DND-41 (cell line): ENCODE results near the gene GGN.

Experiments used
- ATAC-seq: fragments of 200-7000 bp; cut with Tn5 transposase; 3 replicates; pipeline ENCODE4 v1.9.1; 2021; ENCODE audit warnings: low read depth; ENCODE audit not compliant: insufficient read depth
- DNase-seq: peaks from one replicate; pipeline ENCODE4 v3.0.0-alpha.2; 2020
- H2AFZ ChIP-seq: 2 replicates; pipeline ENCODE4 v1.6.0; 2012; ENCODE audit warnings: low read depth, low read length
- H3K27ac ChIP-seq: 2 replicates; pipeline ENCODE4 v1.5.1; 2012; ENCODE audit warnings: low read length, inconsistent platforms
- H3K27me3 ChIP-seq: fragments of 200-600 bp; sonication (generic); 2 replicates; pipeline ENCODE4 v1.6.0; 2012; ENCODE audit warnings: low read length, mild to moderate bottlenecking, inconsistent platforms; ENCODE audit not compliant: insufficient read depth, poor library complexity
- H3K36me3 ChIP-seq: 2 replicates; pipeline ENCODE4 v1.5.1; 2012; ENCODE audit warnings: low read length, inconsistent platforms; ENCODE audit not compliant: insufficient read depth
- H3K4me1 ChIP-seq: 2 replicates; pipeline ENCODE4 v1.5.1; 2012; ENCODE audit warnings: mild to moderate bottlenecking, low read length; ENCODE audit not compliant: insufficient read depth
- H3K4me2 ChIP-seq: 2 replicates; pipeline ENCODE4 v1.6.0; 2012; ENCODE audit warnings: mild to moderate bottlenecking, moderate library complexity, low read length, inconsistent platforms; ENCODE audit not compliant: insufficient read depth
- H3K4me3 ChIP-seq, 2 experiments: fragments of 200-600 bp in 1 of 2; shearing (Covaris generic) in 1 of 2; 2 replicates each; pipeline ENCODE4 v1.5.1; 2012 to 2016; ENCODE audit warnings: inconsistent platforms in 2 of 2, low read length in 2 of 2, mild to moderate bottlenecking in 2 of 2, low read depth in 1 of 2, moderate library complexity in 1 of 2
- H3K79me2 ChIP-seq: 2 replicates; pipeline ENCODE4 v1.6.0; 2012; ENCODE audit warnings: low read length, inconsistent platforms; ENCODE audit not compliant: insufficient read depth
- H3K9ac ChIP-seq: 2 replicates; pipeline ENCODE4 v1.6.0; 2012; ENCODE audit warnings: low read depth, mild to moderate bottlenecking, inconsistent platforms, low read length, moderate library complexity
- H3K9me3 ChIP-seq: 2 replicates; pipeline ENCODE4 v1.5.1; 2012; ENCODE audit warnings: low read length, moderate library complexity, mild to moderate bottlenecking, inconsistent platforms; ENCODE audit not compliant: insufficient read depth, severe bottlenecking
- H4K20me1 ChIP-seq: 2 replicates; pipeline ENCODE4 v1.6.0; 2012; ENCODE audit warnings: low read length; ENCODE audit not compliant: insufficient read depth
- CTCF ChIP-seq: IDR thresholded peaks from 2 replicates; pipeline ENCODE4 v1.5.1; 2012; ENCODE audit warnings: borderline replicate concordance, low read length, moderate library complexity, mild to moderate bottlenecking; ENCODE audit not compliant: poor library complexity, severe bottlenecking; ENCODE audit errors: extremely low read depth
- EZH2 ChIP-seq: IDR thresholded peaks from 3 replicates; pipeline ENCODE4 v1.6.1; 2012; ENCODE audit warnings: borderline replicate concordance, low read depth, mild to moderate bottlenecking, moderate library complexity, low read length, inconsistent platforms; ENCODE audit not compliant: severe bottlenecking

GGN gene

GRCh38 chr19:38389957-38390924 is 2.4 kb upstream of the GGN start:
- DNase-seq: no peak
- no peak for ATAC-seq
- Histone ChIP-seq H3K9ac (no peak overlapping the region), H3K4me3 (no peak overlapping the region), H3K9me3 (no peaks in the 10 kb centered on the region), H3K27ac (no peak overlapping the region), H3K79me2 (no peaks in the 10 kb centered on the region), H3K27me3 (no peaks in the 10 kb centered on the region), H3K36me3 (peaks cover 1% of the 10 kb centered on the region; the same call in 1 of the 2 replicates), H4K20me1 (peaks cover 19% of the 10 kb centered on the region), H2AFZ (no peak overlapping the region), H3K4me2 (no peak overlapping the region), H3K4me1 (peaks cover 41% of the 10 kb centered on the region)
- no peak for TF ChIP-seq CTCF
- no peak for TF ChIP-seq EZH2

- peaks cover 50% of the 10 kb centered on the region for H3K4me1 ChIP-seq
- ATAC-seq (no peak), DNase-seq (no peak)
- H3K27me3 ChIP-seq: no peaks in the 10 kb centered on the region
- H3K79me2 ChIP-seq: no peaks in the 10 kb centered on the region
- H3K27ac ChIP-seq: peak overlapping the region; percentile 47; the same call in 1 of the 2 replicates
- TF ChIP-seq EZH2: no peak
- no peak for TF ChIP-seq CTCF
- peak overlapping the region; percentile 95; the same call in 1 of the 2 replicates for H2AFZ ChIP-seq
- H3K4me3 ChIP-seq: peak overlapping the region in 1 of 2 experiments; percentile 88; a peak in 2 of 4 replicates
- H3K9ac ChIP-seq: peak overlapping the region; percentile 58
- no peaks in the 10 kb centered on the region for H3K9me3 ChIP-seq
- H4K20me1 ChIP-seq: peaks cover 28% of the 10 kb centered on the region
- H3K4me2 ChIP-seq: peak overlapping the region; percentile 100
- H3K36me3 ChIP-seq: peaks cover 10% of the 10 kb centered on the region; the same call in 1 of the 2 replicates
These were observed 1.5 kb upstream of the GGN start for GRCh38 chr19:38389101-38389925.

GRCh38 chr19:38388349-38389100 is 691 bp upstream of the GGN start, which contains the start of gene SPRED3:
Gene SPRED3, plus strand, starts transcription at chr19:38388697. Its CDS starts 1,606 bp downstream, at chr19:38390303.
- H4K20me1 ChIP-seq: peaks cover 31% of the 10 kb centered on the region
- H2AFZ ChIP-seq: peak within 1 kb of the TSS; percentile 95
- H3K79me2 ChIP-seq: no peaks in the 10 kb centered on the region
- peaks cover 56% of the 10 kb centered on the region for H3K4me1 ChIP-seq
- H3K4me3 ChIP-seq: peak within 1 kb of the TSS; percentile 39 to 88; a peak in 3 of 4 replicates
- H3K9ac ChIP-seq: peak within 1 kb of the TSS; percentile 58
- H3K4me2 ChIP-seq: peak within 1 kb of the TSS; percentile 100
- TF ChIP-seq EZH2 (no peak), CTCF (no peak)
- H3K27ac ChIP-seq: peak within 1 kb of the TSS; percentile 59; the same call in 1 of the 2 replicates
- DNase-seq (no peak), ATAC-seq (peak; percentile 50)
- no peaks in the 10 kb centered on the region for H3K9me3 ChIP-seq
- peaks cover 18% of the 10 kb centered on the region for H3K36me3 ChIP-seq
- H3K27me3 ChIP-seq: no peaks in the 10 kb centered on the region
